PC-9 (cell line): ENCODE measurements around the gene LGALS9.
A peak's percentile ranks its signal among the peaks of the same experiment; 100 is the strongest.
"Not testable (repeated sequence)": the region's sequence is repeated elsewhere in the genome, so short reads cannot be mapped to it uniquely, and the experiment has no call there.

ENCODE experiments used
- EZH2 ChIP-seq: fragments of 200-600 bp; sonication (generic); IDR thresholded peaks from 2 replicates; pipeline ENCODE4 v1.8.0; 2017; ENCODE audit warnings: antibody characterized with exemption, low read depth
- TF ChIP-seq, protein P1 (sequence below): fragments of 200-600 bp; sonication (generic); conservative IDR thresholded peaks from 2 replicates; pipeline ENCODE4 v1.6.1; 2017; ENCODE audit warnings: mixed run types, antibody characterized with exemption, mild to moderate bottlenecking, moderate library complexity

DNA sequence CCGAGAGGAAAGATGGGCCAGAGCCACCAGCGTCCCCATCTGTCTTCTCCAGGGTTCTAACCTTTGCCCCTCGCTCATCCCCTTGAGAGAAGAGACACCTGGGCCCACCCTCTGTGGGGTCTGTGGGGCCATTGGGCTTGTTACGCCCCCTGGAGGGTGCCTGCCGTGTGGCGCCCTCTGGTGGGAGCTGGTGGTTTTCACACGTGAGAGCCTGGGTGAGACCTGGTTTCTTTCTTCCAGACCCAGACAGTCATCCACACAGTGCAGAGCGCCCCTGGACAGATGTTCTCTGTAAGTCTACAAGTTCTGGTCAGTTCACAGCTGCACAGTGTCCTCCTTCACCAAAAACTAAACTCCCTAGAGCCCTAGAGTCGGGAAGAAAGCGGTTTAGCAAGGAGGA lies 14.6 kb downstream of the LGALS9 start:
- TF ChIP-seq, protein P1, sequence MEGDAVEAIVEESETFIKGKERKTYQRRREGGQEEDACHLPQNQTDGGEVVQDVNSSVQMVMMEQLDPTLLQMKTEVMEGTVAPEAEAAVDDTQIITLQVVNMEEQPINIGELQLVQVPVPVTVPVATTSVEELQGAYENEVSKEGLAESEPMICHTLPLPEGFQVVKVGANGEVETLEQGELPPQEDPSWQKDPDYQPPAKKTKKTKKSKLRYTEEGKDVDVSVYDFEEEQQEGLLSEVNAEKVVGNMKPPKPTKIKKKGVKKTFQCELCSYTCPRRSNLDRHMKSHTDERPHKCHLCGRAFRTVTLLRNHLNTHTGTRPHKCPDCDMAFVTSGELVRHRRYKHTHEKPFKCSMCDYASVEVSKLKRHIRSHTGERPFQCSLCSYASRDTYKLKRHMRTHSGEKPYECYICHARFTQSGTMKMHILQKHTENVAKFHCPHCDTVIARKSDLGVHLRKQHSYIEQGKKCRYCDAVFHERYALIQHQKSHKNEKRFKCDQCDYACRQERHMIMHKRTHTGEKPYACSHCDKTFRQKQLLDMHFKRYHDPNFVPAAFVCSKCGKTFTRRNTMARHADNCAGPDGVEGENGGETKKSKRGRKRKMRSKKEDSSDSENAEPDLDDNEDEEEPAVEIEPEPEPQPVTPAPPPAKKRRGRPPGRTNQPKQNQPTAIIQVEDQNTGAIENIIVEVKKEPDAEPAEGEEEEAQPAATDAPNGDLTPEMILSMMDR: peak; percentile 26; the same call in 1 of the 2 replicates
- not testable (repeated sequence) for TF ChIP-seq EZH2
